Esophagus muscularis mucosa (tissue), 4 donors: ENCODE data around the gene VSTM2B.

Source experiments
- EP300 ChIP-seq: sonication (generic); formaldehyde crosslinking; IDR thresholded peaks from one replicate; pipeline ENCODE4 v1.6.1; 2017; ENCODE audit warnings: antibody characterized with exemption
- POLR2A ChIP-seq: fragments of 450-650 bp; IDR thresholded peaks from one replicate; pipeline ENCODE4 v1.6.1; 2017; ENCODE audit warnings: antibody characterized with exemption, moderate library complexity, mild to moderate bottlenecking, low read depth
- TF ChIP-seq, protein P1 (sequence below), 3 experiments: fragments of 200-600 bp in 2 of 3; fragments of 450-650 bp in 1 of 3; sonication (generic) in 2 of 3; IDR thresholded peaks; one replicate each; pipeline ENCODE4 v1.5.1; 2017 to 2019; ENCODE audit warnings: antibody characterized with exemption in 3 of 3, mild to moderate bottlenecking in 2 of 3, moderate library complexity in 1 of 3

GRCh38 chr19:29566496-29567054 lies 40.8 kb downstream of the VSTM2B start:
- TF ChIP-seq, protein P1, sequence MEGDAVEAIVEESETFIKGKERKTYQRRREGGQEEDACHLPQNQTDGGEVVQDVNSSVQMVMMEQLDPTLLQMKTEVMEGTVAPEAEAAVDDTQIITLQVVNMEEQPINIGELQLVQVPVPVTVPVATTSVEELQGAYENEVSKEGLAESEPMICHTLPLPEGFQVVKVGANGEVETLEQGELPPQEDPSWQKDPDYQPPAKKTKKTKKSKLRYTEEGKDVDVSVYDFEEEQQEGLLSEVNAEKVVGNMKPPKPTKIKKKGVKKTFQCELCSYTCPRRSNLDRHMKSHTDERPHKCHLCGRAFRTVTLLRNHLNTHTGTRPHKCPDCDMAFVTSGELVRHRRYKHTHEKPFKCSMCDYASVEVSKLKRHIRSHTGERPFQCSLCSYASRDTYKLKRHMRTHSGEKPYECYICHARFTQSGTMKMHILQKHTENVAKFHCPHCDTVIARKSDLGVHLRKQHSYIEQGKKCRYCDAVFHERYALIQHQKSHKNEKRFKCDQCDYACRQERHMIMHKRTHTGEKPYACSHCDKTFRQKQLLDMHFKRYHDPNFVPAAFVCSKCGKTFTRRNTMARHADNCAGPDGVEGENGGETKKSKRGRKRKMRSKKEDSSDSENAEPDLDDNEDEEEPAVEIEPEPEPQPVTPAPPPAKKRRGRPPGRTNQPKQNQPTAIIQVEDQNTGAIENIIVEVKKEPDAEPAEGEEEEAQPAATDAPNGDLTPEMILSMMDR (IDR thresholded peaks at IDR 0.05): no peak
- TF ChIP-seq EP300: no peak
- TF ChIP-seq POLR2A: no peak
